ENCODE results near the gene RNF187. TPM values are rescaled to one million over a fixed set of nuclear protein-coding genes. Genes with fewer than 3 reads are reported as not detected.

The RNF187 gene
- total and polyA plus RNA-seq, 10 of the 15 experiments (the other 5 are each of a cell fraction or from before 2014, with no cell fraction given) = 2.6 to 116 (median 29.5) TPM

DNA sequence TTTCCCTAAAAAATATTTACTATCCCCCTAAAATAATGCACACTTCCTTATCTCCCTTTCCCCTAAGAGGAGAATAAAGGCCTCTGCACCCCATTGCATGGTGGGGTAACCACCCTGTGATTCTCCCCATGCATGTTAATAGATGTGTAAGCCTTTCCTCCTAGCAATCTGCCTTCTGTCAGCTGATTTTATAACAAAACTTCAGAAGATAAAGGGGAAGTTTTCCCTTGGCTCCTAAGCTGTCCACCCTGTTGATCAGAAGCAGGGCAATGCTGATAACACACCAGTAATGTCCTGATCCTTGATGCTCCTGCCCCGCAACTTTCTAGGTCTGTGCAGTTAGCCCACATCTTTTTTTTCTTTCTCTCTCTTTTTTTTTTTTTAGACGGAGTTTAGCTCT lies 11.4 kb upstream of the RNF187 start (continued):
- TF ChIP-seq, protein P1, sequence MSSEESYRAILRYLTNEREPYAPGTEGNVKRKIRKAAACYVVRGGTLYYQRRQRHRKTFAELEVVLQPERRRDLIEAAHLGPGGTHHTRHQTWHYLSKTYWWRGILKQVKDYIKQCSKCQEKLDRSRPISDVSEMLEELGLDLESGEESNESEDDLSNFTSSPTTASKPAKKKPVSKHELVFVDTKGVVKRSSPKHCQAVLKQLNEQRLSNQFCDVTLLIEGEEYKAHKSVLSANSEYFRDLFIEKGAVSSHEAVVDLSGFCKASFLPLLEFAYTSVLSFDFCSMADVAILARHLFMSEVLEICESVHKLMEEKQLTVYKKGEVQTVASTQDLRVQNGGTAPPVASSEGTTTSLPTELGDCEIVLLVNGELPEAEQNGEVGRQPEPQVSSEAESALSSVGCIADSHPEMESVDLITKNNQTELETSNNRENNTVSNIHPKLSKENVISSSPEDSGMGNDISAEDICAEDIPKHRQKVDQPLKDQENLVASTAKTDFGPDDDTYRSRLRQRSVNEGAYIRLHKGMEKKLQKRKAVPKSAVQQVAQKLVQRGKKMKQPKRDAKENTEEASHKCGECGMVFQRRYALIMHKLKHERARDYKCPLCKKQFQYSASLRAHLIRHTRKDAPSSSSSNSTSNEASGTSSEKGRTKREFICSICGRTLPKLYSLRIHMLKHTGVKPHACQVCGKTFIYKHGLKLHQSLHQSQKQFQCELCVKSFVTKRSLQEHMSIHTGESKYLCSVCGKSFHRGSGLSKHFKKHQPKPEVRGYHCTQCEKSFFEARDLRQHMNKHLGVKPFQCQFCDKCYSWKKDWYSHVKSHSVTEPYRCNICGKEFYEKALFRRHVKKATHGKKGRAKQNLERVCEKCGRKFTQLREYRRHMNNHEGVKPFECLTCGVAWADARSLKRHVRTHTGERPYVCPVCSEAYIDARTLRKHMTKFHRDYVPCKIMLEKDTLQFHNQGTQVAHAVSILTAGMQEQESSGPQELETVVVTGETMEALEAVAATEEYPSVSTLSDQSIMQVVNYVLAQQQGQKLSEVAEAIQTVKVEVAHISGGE (CRISPR knock-in tag; IDR thresholded peaks at IDR 0.05) = no peak
- TF ChIP-seq HDAC2 (IDR thresholded peaks at IDR 0.05) = no peak
- TF ChIP-seq NFYA (IDR thresholded peaks at IDR 0.05; ENCODE audit: borderline replicate concordance, low read depth, low read length) = no peak
- TF ChIP-seq POLR2AphosphoS2 (IDR thresholded peaks at IDR 0.05; ENCODE audit: low read depth, low read length) = no peak
- TF ChIP-seq, protein P2, sequence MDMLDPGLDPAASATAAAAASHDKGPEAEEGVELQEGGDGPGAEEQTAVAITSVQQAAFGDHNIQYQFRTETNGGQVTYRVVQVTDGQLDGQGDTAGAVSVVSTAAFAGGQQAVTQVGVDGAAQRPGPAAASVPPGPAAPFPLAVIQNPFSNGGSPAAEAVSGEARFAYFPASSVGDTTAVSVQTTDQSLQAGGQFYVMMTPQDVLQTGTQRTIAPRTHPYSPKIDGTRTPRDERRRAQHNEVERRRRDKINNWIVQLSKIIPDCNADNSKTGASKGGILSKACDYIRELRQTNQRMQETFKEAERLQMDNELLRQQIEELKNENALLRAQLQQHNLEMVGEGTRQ (IDR thresholded peaks at IDR 0.05; ENCODE audit: borderline replicate concordance, low read depth, low read length) = no peak
- no peak for TF ChIP-seq RUNX3 (IDR thresholded peaks at IDR 0.05; ENCODE audit: low read length)
- TF ChIP-seq, protein P3, sequence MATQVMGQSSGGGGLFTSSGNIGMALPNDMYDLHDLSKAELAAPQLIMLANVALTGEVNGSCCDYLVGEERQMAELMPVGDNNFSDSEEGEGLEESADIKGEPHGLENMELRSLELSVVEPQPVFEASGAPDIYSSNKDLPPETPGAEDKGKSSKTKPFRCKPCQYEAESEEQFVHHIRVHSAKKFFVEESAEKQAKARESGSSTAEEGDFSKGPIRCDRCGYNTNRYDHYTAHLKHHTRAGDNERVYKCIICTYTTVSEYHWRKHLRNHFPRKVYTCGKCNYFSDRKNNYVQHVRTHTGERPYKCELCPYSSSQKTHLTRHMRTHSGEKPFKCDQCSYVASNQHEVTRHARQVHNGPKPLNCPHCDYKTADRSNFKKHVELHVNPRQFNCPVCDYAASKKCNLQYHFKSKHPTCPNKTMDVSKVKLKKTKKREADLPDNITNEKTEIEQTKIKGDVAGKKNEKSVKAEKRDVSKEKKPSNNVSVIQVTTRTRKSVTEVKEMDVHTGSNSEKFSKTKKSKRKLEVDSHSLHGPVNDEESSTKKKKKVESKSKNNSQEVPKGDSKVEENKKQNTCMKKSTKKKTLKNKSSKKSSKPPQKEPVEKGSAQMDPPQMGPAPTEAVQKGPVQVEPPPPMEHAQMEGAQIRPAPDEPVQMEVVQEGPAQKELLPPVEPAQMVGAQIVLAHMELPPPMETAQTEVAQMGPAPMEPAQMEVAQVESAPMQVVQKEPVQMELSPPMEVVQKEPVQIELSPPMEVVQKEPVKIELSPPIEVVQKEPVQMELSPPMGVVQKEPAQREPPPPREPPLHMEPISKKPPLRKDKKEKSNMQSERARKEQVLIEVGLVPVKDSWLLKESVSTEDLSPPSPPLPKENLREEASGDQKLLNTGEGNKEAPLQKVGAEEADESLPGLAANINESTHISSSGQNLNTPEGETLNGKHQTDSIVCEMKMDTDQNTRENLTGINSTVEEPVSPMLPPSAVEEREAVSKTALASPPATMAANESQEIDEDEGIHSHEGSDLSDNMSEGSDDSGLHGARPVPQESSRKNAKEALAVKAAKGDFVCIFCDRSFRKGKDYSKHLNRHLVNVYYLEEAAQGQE (IDR thresholded peaks at IDR 0.05; ENCODE audit: low read depth, low read length) = no peak
- TF ChIP-seq, protein P4, sequence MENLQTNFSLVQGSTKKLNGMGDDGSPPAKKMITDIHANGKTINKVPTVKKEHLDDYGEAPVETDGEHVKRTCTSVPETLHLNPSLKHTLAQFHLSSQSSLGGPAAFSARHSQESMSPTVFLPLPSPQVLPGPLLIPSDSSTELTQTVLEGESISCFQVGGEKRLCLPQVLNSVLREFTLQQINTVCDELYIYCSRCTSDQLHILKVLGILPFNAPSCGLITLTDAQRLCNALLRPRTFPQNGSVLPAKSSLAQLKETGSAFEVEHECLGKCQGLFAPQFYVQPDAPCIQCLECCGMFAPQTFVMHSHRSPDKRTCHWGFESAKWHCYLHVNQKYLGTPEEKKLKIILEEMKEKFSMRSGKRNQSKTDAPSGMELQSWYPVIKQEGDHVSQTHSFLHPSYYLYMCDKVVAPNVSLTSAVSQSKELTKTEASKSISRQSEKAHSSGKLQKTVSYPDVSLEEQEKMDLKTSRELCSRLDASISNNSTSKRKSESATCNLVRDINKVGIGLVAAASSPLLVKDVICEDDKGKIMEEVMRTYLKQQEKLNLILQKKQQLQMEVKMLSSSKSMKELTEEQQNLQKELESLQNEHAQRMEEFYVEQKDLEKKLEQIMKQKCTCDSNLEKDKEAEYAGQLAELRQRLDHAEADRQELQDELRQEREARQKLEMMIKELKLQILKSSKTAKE (IDR thresholded peaks at IDR 0.05; ENCODE audit: low read depth, poor library complexity, severe bottlenecking) = no peak
- TF ChIP-seq, protein P5, sequence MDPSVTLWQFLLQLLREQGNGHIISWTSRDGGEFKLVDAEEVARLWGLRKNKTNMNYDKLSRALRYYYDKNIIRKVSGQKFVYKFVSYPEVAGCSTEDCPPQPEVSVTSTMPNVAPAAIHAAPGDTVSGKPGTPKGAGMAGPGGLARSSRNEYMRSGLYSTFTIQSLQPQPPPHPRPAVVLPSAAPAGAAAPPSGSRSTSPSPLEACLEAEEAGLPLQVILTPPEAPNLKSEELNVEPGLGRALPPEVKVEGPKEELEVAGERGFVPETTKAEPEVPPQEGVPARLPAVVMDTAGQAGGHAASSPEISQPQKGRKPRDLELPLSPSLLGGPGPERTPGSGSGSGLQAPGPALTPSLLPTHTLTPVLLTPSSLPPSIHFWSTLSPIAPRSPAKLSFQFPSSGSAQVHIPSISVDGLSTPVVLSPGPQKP (IDR thresholded peaks at IDR 0.05; ENCODE audit: low read depth, low read length) = no peak
- no peak for TF ChIP-seq NBN (IDR thresholded peaks at IDR 0.05)
- no peak for TF ChIP-seq NFXL1 (IDR thresholded peaks at IDR 0.05; ENCODE audit: borderline replicate concordance)
